ENCODE results near the gene OSBPL3.

Gene OSBPL3

GRCh38 chr7:24868741-24869140, 111.2 kb downstream of the OSBPL3 start:
- no peak for DNase-seq (ENCODE audit: low read depth in 3 of 3, low spot score in 1 of 3)

GRCh38 chr7:24866004-24866615, 113.9 kb downstream of the OSBPL3 start:
- no peak for DNase-seq (ENCODE audit: low read depth in 3 of 3, low spot score in 1 of 3)

GRCh38 chr7:24864214-24864817, 115.7 kb downstream of the OSBPL3 start:
- no peak for DNase-seq (ENCODE audit: low read depth in 3 of 3, low spot score in 1 of 3)

- no peak for DNase-seq (ENCODE audit: low read depth in 3 of 3, low spot score in 1 of 3)
Observed at GRCh38 chr7:24863626-24864025, 116.4 kb downstream of the OSBPL3 start.

- no peak for DNase-seq (ENCODE audit: low read depth in 3 of 3, low spot score in 1 of 3)
Observed at GRCh38 chr7:24862461-24862860, 117.5 kb downstream of the OSBPL3 start.

- no peak for DNase-seq (ENCODE audit: low read depth in 3 of 3, low spot score in 1 of 3)
Observed at GRCh38 chr7:24861336-24861735, 118.6 kb downstream of the OSBPL3 start.

- no peak for DNase-seq (ENCODE audit: low read depth in 3 of 3, low spot score in 1 of 3)
Observed at GRCh38 chr7:24860611-24861010, 119.4 kb downstream of the OSBPL3 start.

- DNase-seq (ENCODE audit: low read depth in 3 of 3, low spot score in 1 of 3), result no peak
Observed at GRCh38 chr7:24858108-24858977, 121.6 kb downstream of the OSBPL3 start.

- no peak for DNase-seq (ENCODE audit: low read depth in 3 of 3, low spot score in 1 of 3)
Observed at GRCh38 chr7:24857623-24858022, 122.4 kb downstream of the OSBPL3 start.

GRCh38 chr7:24854866-24855265, 125.1 kb downstream of the OSBPL3 start:
- no peak for DNase-seq (ENCODE audit: low read depth in 3 of 3, low spot score in 1 of 3)

GRCh38 chr7:24851786-24852185, 128.2 kb downstream of the OSBPL3 start:
- DNase-seq (ENCODE audit: low read depth in 3 of 3, low spot score in 1 of 3), result no peak

GRCh38 chr7:24848878-24849277, 131.1 kb downstream of the OSBPL3 start:
- no peak for DNase-seq (ENCODE audit: low read depth in 3 of 3, low spot score in 1 of 3)

GRCh38 chr7:24847754-24848153, 132.2 kb downstream of the OSBPL3 start:
- DNase-seq (ENCODE audit: low read depth in 3 of 3, low spot score in 1 of 3), result no peak

- DNase-seq (ENCODE audit: low read depth in 3 of 3, low spot score in 1 of 3), result no peak
Observed at GRCh38 chr7:24843821-24844434, 136.1 kb downstream of the OSBPL3 start.

GRCh38 chr7:24842449-24843241, 137.3 kb downstream of the OSBPL3 start:
- DNase-seq (ENCODE audit: low read depth in 3 of 3, low spot score in 1 of 3), result no peak

- no peak for DNase-seq (ENCODE audit: low read depth in 3 of 3, low spot score in 1 of 3)
Observed at GRCh38 chr7:24842029-24842428, 137.9 kb downstream of the OSBPL3 start.

- DNase-seq (ENCODE audit: low read depth in 3 of 3, low spot score in 1 of 3), result no peak
Observed at GRCh38 chr7:24840563-24840962, 139.4 kb downstream of the OSBPL3 start.

GRCh38 chr7:24836084-24836483, 143.9 kb downstream of the OSBPL3 start:
- no peak for DNase-seq (ENCODE audit: low read depth in 3 of 3, low spot score in 1 of 3)

- no peak for DNase-seq (ENCODE audit: low read depth in 3 of 3, low spot score in 1 of 3)
Observed at GRCh38 chr7:24835643-24836042, 144.3 kb downstream of the OSBPL3 start.

- DNase-seq (ENCODE audit: low read depth in 3 of 3, low spot score in 1 of 3), result no peak
Observed at GRCh38 chr7:24834128-24834798, 145.7 kb downstream of the OSBPL3 start.

Data from stimulated activated CD4-positive, alpha-beta T cell treated with anti-CD3 and anti-CD28 coated beads, TNF-alpha, amount 100 ng/mL, for 1 hour (primary cell).